Stimulated activated naive CD8-positive, alpha-beta T cell treated with anti-CD3 and anti-CD28 coated beads, Interleukin-15, amount 100 ng/mL, for 72 hours (primary cell): Measurements from ENCODE around the gene NME5.
"Not testable (repeated sequence)": the region's sequence is repeated elsewhere in the genome, so short reads cannot be mapped to it uniquely, and the experiment has no call there.

ENCODE experiments used
- ATAC-seq: fragments of 150-1000 bp; cut with Tn5 transposase; 2 replicates; pipeline ENCODE4 v1.10.0; 2021; ENCODE audit warnings: mild to moderate bottlenecking, moderate library complexity
- DNase-seq, 2 donors: peaks; one replicate each; pipeline ENCODE4 v3.0.0; 2021 to 2022
- H3K27ac Mint-ChIP-seq, 2 donors: one replicate each; pipeline ENCODE4 v1.8.0; 2022; ENCODE audit warnings: mild to moderate bottlenecking in 2 of 2, mixed read lengths in 2 of 2, moderate library complexity in 2 of 2
- H3K27me3 Mint-ChIP-seq: one replicate; pipeline ENCODE4 v1.8.0; 2022; ENCODE audit warnings: mixed read lengths
- H3K4me1 Mint-ChIP-seq: one replicate; pipeline ENCODE4 v1.8.0; 2022; ENCODE audit warnings: mild to moderate bottlenecking, mixed read lengths
- H3K4me3 Mint-ChIP-seq, 2 donors: one replicate each; pipeline ENCODE4 v1.8.0; 2022; ENCODE audit warnings: mild to moderate bottlenecking in 2 of 2, mixed read lengths in 2 of 2, moderate library complexity in 1 of 2
- H3K9me3 Mint-ChIP-seq, 2 donors: one replicate each; pipeline ENCODE4 v1.8.0; 2022; ENCODE audit warnings: mixed read lengths in 2 of 2

The NME5 gene

GRCh38 chr5:138103319-138103637, 36.0 kb downstream of the NME5 start:
- no peak for DNase-seq
- Mint-ChIP-seq H3K4me3 (no peak overlapping the region), H3K27me3 (peaks cover 8% of the 10 kb centered on the region), H3K9me3 (no peaks in the 10 kb centered on the region), H3K27ac (no peak overlapping the region), H3K4me1 (no peaks in the 10 kb centered on the region)
- ATAC-seq, result no peak

- Mint-ChIP-seq H3K4me3 (no peak overlapping the region), H3K4me1 (no peaks in the 10 kb centered on the region), H3K9me3 (no peaks in the 10 kb centered on the region), H3K27ac (no peak overlapping the region), H3K27me3 (peaks cover 8% of the 10 kb centered on the region)
- ATAC-seq, result no peak
- DNase-seq, result no peak
Observed at GRCh38 chr5:138102454-138103318, 36.5 kb downstream of the NME5 start.

- DNase-seq (no peak), ATAC-seq (no peak)
- H3K4me1 Mint-ChIP-seq, result peaks cover 43% of the 10 kb centered on the region
- H3K4me3 Mint-ChIP-seq, result no peak overlapping the region
- H3K9me3 Mint-ChIP-seq, result no peaks in the 10 kb centered on the region
- H3K27ac Mint-ChIP-seq, result no peak overlapping the region
- peaks cover 8% of the 10 kb centered on the region for H3K27me3 Mint-ChIP-seq
Observed at GRCh38 chr5:138096997-138097828, 42.0 kb downstream of the NME5 start.

GRCh38 chr5:138096363-138096762, 42.9 kb downstream of the NME5 start:
- H3K27ac Mint-ChIP-seq, result peak overlapping the region in 1 of 2 donors; percentile 0
- ATAC-seq, result peak; percentile 54

GRCh38 chr5:138095100-138095907, 43.9 kb downstream of the NME5 start:
- ATAC-seq, result no peak
- Mint-ChIP-seq H3K27ac (no peak overlapping the region), H3K4me1 (peaks cover 43% of the 10 kb centered on the region), H3K27me3 (peaks cover 8% of the 10 kb centered on the region), H3K4me3 (no peak overlapping the region), H3K9me3 (no peaks in the 10 kb centered on the region)
- no peak for DNase-seq

More at GRCh38 chr5:138096363-138096762, 42.9 kb downstream of the NME5 start:
- no peak overlapping the region for H3K4me3 Mint-ChIP-seq
- peaks cover 43% of the 10 kb centered on the region for H3K4me1 Mint-ChIP-seq
- H3K27me3 Mint-ChIP-seq, result peaks cover 8% of the 10 kb centered on the region
- no peaks in the 10 kb centered on the region for H3K9me3 Mint-ChIP-seq
- no peak for DNase-seq

GRCh38 chr5:138093036-138093435, 46.2 kb downstream of the NME5 start:
- ATAC-seq (no peak), DNase-seq (no peak)
- Mint-ChIP-seq H3K9me3 (no peaks in the 10 kb centered on the region), H3K4me3 (no peak overlapping the region), H3K4me1 (peaks cover 43% of the 10 kb centered on the region), H3K27me3 (no peaks in the 10 kb centered on the region), H3K27ac (no peak overlapping the region)

GRCh38 chr5:138092301-138092700, 46.9 kb downstream of the NME5 start:
- Mint-ChIP-seq H3K27me3 (no peaks in the 10 kb centered on the region), H3K27ac (no peak overlapping the region), H3K4me1 (peaks cover 41% of the 10 kb centered on the region), H3K4me3 (no peak overlapping the region), H3K9me3 (no peaks in the 10 kb centered on the region)
- DNase-seq (no peak), ATAC-seq (no peak)

- Mint-ChIP-seq H3K27ac (no peak overlapping the region), H3K9me3 (no peaks in the 10 kb centered on the region), H3K27me3 (no peaks in the 10 kb centered on the region), H3K4me1 (peaks cover 34% of the 10 kb centered on the region), H3K4me3 (no peak overlapping the region)
- ATAC-seq (no peak), DNase-seq (no peak)
Observed at GRCh38 chr5:138091685-138092084, 47.5 kb downstream of the NME5 start.

GRCh38 chr5:138083702-138084101, 55.5 kb downstream of the NME5 start, which contains the start of gene WNT8A:
WNT8A (plus strand) TSS chr5:138084033; CDS start chr5:138084128, 95 bp downstream.
- no peak within 1 kb of the TSS for H3K4me3 Mint-ChIP-seq
- H3K9me3 Mint-ChIP-seq, result no peaks in the 10 kb centered on the region
- peaks cover 16% of the 10 kb centered on the region for H3K4me1 Mint-ChIP-seq
- peak within 1 kb of the TSS in 1 of 2 donors; percentile 19 for H3K27ac Mint-ChIP-seq
- ATAC-seq (no peak), DNase-seq (no peak)
- H3K27me3 Mint-ChIP-seq, result no peaks in the 10 kb centered on the region

GRCh38 chr5:138082033-138082432, 57.2 kb downstream of the NME5 start:
- Mint-ChIP-seq H3K4me3 (no peak overlapping the region), H3K27me3 (no peaks in the 10 kb centered on the region)

GRCh38 chr5:138078006-138078643, 61.1 kb downstream of the NME5 start:
- ATAC-seq, result no peak
- DNase-seq, result no peak
- Mint-ChIP-seq H3K9me3 (no peaks in the 10 kb centered on the region), H3K4me3 (no peak overlapping the region), H3K27ac (no peak overlapping the region), H3K4me1 (peaks cover 16% of the 10 kb centered on the region), H3K27me3 (no peaks in the 10 kb centered on the region)

More at GRCh38 chr5:138082033-138082432, 57.2 kb downstream of the NME5 start:
- DNase-seq, result no peak
- no peak for ATAC-seq
- H3K9me3 Mint-ChIP-seq, result no peaks in the 10 kb centered on the region
- peaks cover 16% of the 10 kb centered on the region for H3K4me1 Mint-ChIP-seq
- peak overlapping the region in 1 of 2 donors; percentile 37 for H3K27ac Mint-ChIP-seq

GRCh38 chr5:138077064-138077696, 62.0 kb downstream of the NME5 start:
- H3K27me3 Mint-ChIP-seq, result no peaks in the 10 kb centered on the region
- H3K9me3 Mint-ChIP-seq, result no peaks in the 10 kb centered on the region
- peak; percentile 13 to 35 for DNase-seq
- H3K4me1 Mint-ChIP-seq, result peaks cover 16% of the 10 kb centered on the region
- H3K27ac Mint-ChIP-seq, result no peak overlapping the region
- no peak overlapping the region for H3K4me3 Mint-ChIP-seq
- no peak for ATAC-seq

- H3K4me3 Mint-ChIP-seq, DNase-seq, ATAC-seq, H3K9me3 Mint-ChIP-seq, H3K27me3 Mint-ChIP-seq, H3K27ac Mint-ChIP-seq: not testable (repeated sequence)
- peaks cover 11% of the 10 kb centered on the region for H3K4me1 Mint-ChIP-seq
Observed at GRCh38 chr5:138070026-138070425, 69.2 kb downstream of the NME5 start.

- Mint-ChIP-seq H3K4me1 (peaks cover 11% of the 10 kb centered on the region), H3K9me3 (no peaks in the 10 kb centered on the region), H3K27ac (no peak overlapping the region), H3K4me3 (no peak overlapping the region), H3K27me3 (no peaks in the 10 kb centered on the region)
- peak; percentile 55 to 65 for DNase-seq
- peak; percentile 70 for ATAC-seq
Observed at GRCh38 chr5:138068742-138069600, 70.3 kb downstream of the NME5 start.
